ENCODE data around the gene CELA2A.
"Not testable (repeated sequence)": the region's sequence is repeated elsewhere in the genome, so short reads cannot be mapped to it uniquely, and the experiment has no call there.

The CELA2A gene

DNA sequence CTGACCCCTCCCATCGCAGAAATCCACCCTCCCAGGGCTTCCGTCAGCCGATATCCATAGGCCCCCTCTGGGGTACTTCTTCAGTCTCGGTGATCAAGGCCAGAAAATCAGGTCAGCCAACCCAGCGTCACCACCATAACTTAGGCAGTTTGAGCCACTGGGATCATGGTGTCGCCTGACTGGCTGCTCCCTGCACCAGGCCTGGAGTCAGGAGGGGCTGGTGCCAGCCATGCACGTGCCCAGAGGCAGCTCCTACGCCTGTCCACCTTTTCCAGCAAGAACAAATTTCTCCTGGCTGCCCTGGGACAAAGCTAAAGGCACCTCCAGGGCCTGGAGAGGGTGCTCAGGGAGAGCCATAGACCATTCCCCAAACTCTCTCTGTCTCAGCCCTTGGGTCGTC is 23.1 kb upstream of the CELA2A start:
- no peaks in the 10 kb centered on the region for H3K4me1 ChIP-seq (ENCODE audit: control insufficient read depth, insufficient read depth, low read length, poor library complexity, severe bottlenecking)
- H3K27ac ChIP-seq (ENCODE audit: insufficient read depth, low read length, poor library complexity, severe bottlenecking): no peak overlapping the region
- H3K4me3 ChIP-seq (ENCODE audit: insufficient read depth, low read depth, low read length, poor library complexity, severe bottlenecking): no peak overlapping the region
- no peaks in the 10 kb centered on the region for H3K9me3 ChIP-seq (ENCODE audit: control insufficient read depth, low read length)
- no peaks in the 10 kb centered on the region for H3K27me3 ChIP-seq (replicated peaks; ENCODE audit: control insufficient read depth, insufficient read depth, low read length, poor library complexity, severe bottlenecking)
- peaks cover 15% of the 10 kb centered on the region for H3K36me3 ChIP-seq (ENCODE audit: control insufficient read depth, insufficient read depth, low read length)
- no peak for DNase-seq

DNA sequence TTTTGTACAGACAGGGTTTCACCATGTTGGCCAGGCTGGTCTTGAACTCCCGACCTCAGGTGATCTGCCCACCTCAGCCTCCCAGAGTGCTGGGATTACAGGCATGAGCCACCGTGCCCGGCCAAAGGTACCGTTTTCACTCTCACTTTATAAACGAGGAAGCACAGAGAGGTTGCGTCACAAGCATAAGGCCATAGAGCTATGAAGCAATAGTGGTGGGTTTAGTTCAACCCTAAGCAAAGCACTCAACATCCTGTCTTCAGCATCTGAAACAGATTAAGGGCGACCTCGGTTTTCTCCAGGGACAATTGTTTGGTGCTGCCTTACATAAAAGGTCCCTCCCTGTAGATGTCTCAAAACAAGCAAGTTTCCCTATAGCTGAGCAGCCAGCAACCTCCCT is 21.8 kb upstream of the CELA2A start:
- not testable (repeated sequence) for DNase-seq; H3K9me3 ChIP-seq (ENCODE audit: control insufficient read depth, low read length); H3K36me3 ChIP-seq (ENCODE audit: control insufficient read depth, insufficient read depth, low read length); H3K27ac ChIP-seq (ENCODE audit: insufficient read depth, low read length, poor library complexity, severe bottlenecking); H3K27me3 ChIP-seq (replicated peaks; ENCODE audit: control insufficient read depth, insufficient read depth, low read length, poor library complexity, severe bottlenecking); H3K4me1 ChIP-seq (ENCODE audit: control insufficient read depth, insufficient read depth, low read length, poor library complexity, severe bottlenecking); H3K4me3 ChIP-seq (ENCODE audit: insufficient read depth, low read depth, low read length, poor library complexity, severe bottlenecking)

DNA sequence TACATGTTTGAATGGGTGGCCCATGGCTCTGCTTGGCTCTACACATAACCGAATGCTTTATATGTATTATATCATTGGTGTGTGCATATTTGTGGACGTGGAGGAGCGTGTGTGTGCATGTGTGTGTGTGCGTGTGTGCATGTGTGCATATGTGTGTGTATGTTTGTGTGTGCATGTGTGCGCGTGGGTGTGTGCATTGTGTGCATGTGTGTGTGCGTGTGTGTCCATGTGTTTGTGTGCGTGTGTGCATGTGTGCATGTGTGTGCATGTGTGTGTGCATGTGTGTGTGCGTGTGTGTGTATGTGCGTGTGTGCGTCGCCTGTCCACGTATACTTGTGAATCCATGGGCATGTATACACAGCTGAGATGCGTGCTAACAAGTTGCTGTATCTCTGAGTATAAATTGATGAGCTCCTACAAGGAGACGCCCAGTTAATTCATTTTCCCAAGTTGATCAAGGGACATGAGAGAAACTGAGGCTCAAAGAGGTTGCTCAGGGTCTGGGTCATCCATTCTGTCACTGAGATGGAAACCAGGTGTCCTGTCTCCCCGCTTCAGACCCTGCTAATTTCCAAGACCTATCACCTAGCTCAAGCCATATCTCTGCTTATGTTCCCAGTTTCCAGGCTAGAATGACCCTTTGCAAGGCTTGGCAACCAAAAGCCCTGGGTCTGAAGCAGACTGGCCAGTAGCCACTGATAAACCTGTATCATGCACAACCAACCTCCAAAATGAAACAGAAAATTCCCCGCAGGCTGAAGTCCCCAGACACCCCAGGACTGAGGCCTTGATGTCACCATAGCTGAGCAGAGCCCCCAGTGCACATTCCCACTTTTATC is 21.1 kb upstream of the CELA2A start:
- Histone ChIP-seq H3K4me1 (ENCODE audit: control insufficient read depth, insufficient read depth, low read length, poor library complexity, severe bottlenecking) (no peaks in the 10 kb centered on the region), H3K4me3 (ENCODE audit: insufficient read depth, low read depth, low read length, poor library complexity, severe bottlenecking) (no peak overlapping the region), H3K36me3 (ENCODE audit: control insufficient read depth, insufficient read depth, low read length) (no peaks in the 10 kb centered on the region), H3K27ac (ENCODE audit: insufficient read depth, low read length, poor library complexity, severe bottlenecking) (no peak overlapping the region), H3K27me3 (replicated peaks; ENCODE audit: control insufficient read depth, insufficient read depth, low read length, poor library complexity, severe bottlenecking) (no peaks in the 10 kb centered on the region), H3K9me3 (ENCODE audit: control insufficient read depth, low read length) (no peaks in the 10 kb centered on the region)
- DNase-seq: no peak

DNA sequence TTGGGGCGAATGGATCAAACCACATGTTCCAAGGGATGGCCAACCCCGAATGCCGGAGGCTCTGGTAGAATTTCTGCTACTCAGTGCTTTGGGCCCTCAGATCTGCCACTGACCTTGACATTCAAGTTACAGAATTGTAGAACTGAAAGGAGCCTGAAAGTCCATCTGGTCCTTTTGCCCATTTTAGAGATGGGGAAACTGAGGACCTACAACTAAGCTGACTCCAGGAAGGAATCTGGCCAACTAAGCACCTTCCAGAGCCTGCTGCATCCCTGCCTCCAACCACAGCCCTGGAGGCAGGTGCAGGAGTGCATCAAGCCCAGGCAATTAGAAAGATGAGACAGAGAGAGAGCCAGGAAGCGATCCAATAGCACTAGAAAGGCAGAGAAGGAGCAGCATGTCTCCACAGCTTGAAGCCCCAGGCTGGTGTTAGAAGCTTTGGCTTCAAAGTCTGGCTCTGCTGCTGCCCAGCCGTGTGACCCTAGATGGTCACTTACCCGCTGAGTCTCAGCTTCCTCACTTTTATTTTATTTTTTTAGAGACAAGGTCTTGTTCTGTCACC is 19.6 kb upstream of the CELA2A start:
- no peak overlapping the region for H3K4me3 ChIP-seq (ENCODE audit: insufficient read depth, low read depth, low read length, poor library complexity, severe bottlenecking)
- no peaks in the 10 kb centered on the region for H3K36me3 ChIP-seq (ENCODE audit: control insufficient read depth, insufficient read depth, low read length)
- H3K9me3 ChIP-seq (ENCODE audit: control insufficient read depth, low read length): no peaks in the 10 kb centered on the region
- H3K27me3 ChIP-seq (replicated peaks; ENCODE audit: control insufficient read depth, insufficient read depth, low read length, poor library complexity, severe bottlenecking): no peaks in the 10 kb centered on the region
- DNase-seq: no peak
- no peaks in the 10 kb centered on the region for H3K4me1 ChIP-seq (ENCODE audit: control insufficient read depth, insufficient read depth, low read length, poor library complexity, severe bottlenecking)
- H3K27ac ChIP-seq (ENCODE audit: insufficient read depth, low read length, poor library complexity, severe bottlenecking): no peak overlapping the region

DNA sequence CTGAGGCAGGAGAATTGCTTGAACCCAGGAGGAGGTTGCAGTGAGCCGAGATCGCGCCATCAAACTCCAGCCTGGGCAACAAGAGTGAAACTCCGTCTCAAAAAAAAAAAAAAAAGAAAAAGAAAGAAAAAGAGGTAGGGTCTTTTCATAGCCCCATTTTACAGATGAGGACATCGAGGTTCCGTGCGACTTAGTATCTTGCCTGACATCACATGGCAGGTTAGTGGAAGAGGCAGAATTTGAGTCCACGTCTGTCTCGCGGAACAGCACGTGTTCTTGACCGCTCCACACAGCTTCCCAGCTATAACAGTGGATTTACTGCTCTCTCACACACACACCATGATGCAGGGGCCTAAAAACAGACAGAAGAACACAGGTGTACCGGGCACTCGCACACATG is 17.2 kb upstream of the CELA2A start:
- Histone ChIP-seq H3K9me3 (ENCODE audit: control insufficient read depth, low read length) (no peaks in the 10 kb centered on the region), H3K27me3 (replicated peaks; ENCODE audit: control insufficient read depth, insufficient read depth, low read length, poor library complexity, severe bottlenecking) (no peaks in the 10 kb centered on the region), H3K4me1 (ENCODE audit: control insufficient read depth, insufficient read depth, low read length, poor library complexity, severe bottlenecking) (no peaks in the 10 kb centered on the region)

DNA sequence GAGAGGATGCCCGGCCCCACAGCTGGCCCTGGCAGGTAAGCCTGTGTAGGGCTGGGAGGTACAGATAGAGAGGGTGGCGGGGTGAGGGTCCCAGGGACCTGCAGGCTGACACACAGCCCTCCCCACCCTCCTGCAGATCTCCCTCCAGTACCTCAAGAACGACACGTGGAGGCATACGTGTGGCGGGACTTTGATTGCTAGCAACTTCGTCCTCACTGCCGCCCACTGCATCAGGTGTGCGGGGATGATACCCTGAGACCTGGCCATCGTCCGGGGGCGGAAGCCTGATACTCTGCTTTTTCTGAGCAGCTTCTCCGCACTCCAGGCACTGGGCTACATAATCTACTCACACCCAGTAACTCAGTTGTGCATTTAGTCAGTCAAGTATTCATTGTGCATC is 16.2 kb upstream of the CELA2A start:
- Histone ChIP-seq H3K27ac (ENCODE audit: insufficient read depth, low read length, poor library complexity, severe bottlenecking) (no peak overlapping the region), H3K4me1 (ENCODE audit: control insufficient read depth, insufficient read depth, low read length, poor library complexity, severe bottlenecking) (no peaks in the 10 kb centered on the region), H3K27me3 (replicated peaks; ENCODE audit: control insufficient read depth, insufficient read depth, low read length, poor library complexity, severe bottlenecking) (no peaks in the 10 kb centered on the region), H3K9me3 (ENCODE audit: control insufficient read depth, low read length) (no peaks in the 10 kb centered on the region), H3K36me3 (ENCODE audit: control insufficient read depth, insufficient read depth, low read length) (no peaks in the 10 kb centered on the region), H3K4me3 (ENCODE audit: insufficient read depth, low read depth, low read length, poor library complexity, severe bottlenecking) (no peak overlapping the region)
- DNase-seq: no peak

More for the DNA sequence above, 17.2 kb upstream of the CELA2A start:
- no peak for DNase-seq
- Histone ChIP-seq H3K36me3 (ENCODE audit: control insufficient read depth, insufficient read depth, low read length) (no peaks in the 10 kb centered on the region), H3K27ac (ENCODE audit: insufficient read depth, low read length, poor library complexity, severe bottlenecking) (no peak overlapping the region), H3K4me3 (ENCODE audit: insufficient read depth, low read depth, low read length, poor library complexity, severe bottlenecking) (no peak overlapping the region)

DNA sequence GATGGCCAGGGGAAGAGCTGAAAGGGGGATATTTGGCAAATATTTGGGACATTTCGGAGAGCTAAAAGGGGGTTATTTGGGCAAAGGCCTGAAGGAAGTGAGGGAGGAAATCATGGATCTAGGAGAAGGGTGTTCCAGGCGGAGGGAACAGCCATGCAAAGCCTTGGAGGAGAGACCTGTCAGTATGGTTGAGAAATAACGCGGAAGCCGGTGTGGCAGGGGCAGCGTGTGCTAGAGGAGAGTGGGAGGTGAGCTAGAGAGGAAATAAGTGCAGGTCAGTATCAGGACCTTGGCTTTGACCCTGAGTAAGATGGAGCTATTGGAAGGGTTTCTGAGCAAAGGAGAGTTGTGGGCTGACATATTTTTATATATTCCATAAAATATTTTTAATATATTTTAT is 15.3 kb upstream of the CELA2A start:
- no peak overlapping the region for H3K4me3 ChIP-seq (ENCODE audit: insufficient read depth, low read depth, low read length, poor library complexity, severe bottlenecking)

DNA sequence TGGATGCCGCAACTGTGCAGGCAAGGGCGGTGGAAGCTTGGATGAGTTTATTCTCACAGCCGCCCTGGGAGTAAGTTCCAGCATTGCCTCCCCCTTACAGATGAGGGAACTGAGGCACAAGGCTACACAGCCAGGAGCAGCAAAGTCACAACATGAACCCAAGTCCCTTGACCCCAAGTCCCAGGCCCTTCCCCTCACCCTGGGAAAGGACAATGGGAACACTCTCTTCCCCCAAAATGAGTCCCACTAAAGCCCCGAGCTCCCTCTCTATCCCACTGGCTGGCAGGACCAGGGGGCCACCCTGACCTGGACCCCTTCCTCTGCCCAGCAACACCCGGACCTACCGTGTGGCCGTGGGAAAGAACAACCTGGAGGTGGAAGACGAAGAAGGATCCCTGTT is 14.4 kb upstream of the CELA2A start:
- Histone ChIP-seq H3K9me3 (ENCODE audit: control insufficient read depth, low read length) (no peaks in the 10 kb centered on the region), H3K4me1 (ENCODE audit: control insufficient read depth, insufficient read depth, low read length, poor library complexity, severe bottlenecking) (no peaks in the 10 kb centered on the region), H3K27ac (ENCODE audit: insufficient read depth, low read length, poor library complexity, severe bottlenecking) (no peak overlapping the region), H3K27me3 (replicated peaks; ENCODE audit: control insufficient read depth, insufficient read depth, low read length, poor library complexity, severe bottlenecking) (no peaks in the 10 kb centered on the region), H3K36me3 (ENCODE audit: control insufficient read depth, insufficient read depth, low read length) (no peaks in the 10 kb centered on the region), H3K4me3 (ENCODE audit: insufficient read depth, low read depth, low read length, poor library complexity, severe bottlenecking) (no peak overlapping the region)
- DNase-seq: no peak

More for the DNA sequence above, 15.3 kb upstream of the CELA2A start:
- no peak for DNase-seq
- Histone ChIP-seq H3K9me3 (ENCODE audit: control insufficient read depth, low read length) (no peaks in the 10 kb centered on the region), H3K27me3 (replicated peaks; ENCODE audit: control insufficient read depth, insufficient read depth, low read length, poor library complexity, severe bottlenecking) (no peaks in the 10 kb centered on the region), H3K27ac (ENCODE audit: insufficient read depth, low read length, poor library complexity, severe bottlenecking) (no peak overlapping the region), H3K4me1 (ENCODE audit: control insufficient read depth, insufficient read depth, low read length, poor library complexity, severe bottlenecking) (no peaks in the 10 kb centered on the region), H3K36me3 (ENCODE audit: control insufficient read depth, insufficient read depth, low read length) (no peaks in the 10 kb centered on the region)

DNA sequence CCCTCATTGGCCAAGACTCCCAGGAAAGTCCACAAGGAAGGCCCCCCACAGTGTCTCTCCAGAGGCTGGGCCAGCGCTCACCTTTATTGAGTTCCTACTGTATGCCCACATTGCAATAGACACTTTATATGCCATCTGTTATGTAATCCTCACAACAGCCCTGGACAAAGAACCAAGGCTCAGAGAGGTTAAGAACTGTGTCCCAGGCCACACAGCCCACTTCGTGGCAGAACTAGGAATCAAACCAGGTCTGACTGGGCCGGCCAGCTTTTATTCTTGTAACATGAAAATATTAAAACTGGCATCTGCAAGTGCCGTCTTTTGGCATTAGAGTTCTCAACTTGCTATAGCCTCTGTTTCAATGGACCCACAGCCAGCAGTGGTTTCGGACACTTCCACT is 13.8 kb upstream of the CELA2A start:
- Histone ChIP-seq H3K36me3 (ENCODE audit: control insufficient read depth, insufficient read depth, low read length) (no peaks in the 10 kb centered on the region), H3K27me3 (replicated peaks; ENCODE audit: control insufficient read depth, insufficient read depth, low read length, poor library complexity, severe bottlenecking) (no peaks in the 10 kb centered on the region), H3K9me3 (ENCODE audit: control insufficient read depth, low read length) (no peaks in the 10 kb centered on the region), H3K27ac (ENCODE audit: insufficient read depth, low read length, poor library complexity, severe bottlenecking) (no peak overlapping the region), H3K4me3 (ENCODE audit: insufficient read depth, low read depth, low read length, poor library complexity, severe bottlenecking) (no peak overlapping the region), H3K4me1 (ENCODE audit: control insufficient read depth, insufficient read depth, low read length, poor library complexity, severe bottlenecking) (no peaks in the 10 kb centered on the region)
- DNase-seq: no peak

DNA sequence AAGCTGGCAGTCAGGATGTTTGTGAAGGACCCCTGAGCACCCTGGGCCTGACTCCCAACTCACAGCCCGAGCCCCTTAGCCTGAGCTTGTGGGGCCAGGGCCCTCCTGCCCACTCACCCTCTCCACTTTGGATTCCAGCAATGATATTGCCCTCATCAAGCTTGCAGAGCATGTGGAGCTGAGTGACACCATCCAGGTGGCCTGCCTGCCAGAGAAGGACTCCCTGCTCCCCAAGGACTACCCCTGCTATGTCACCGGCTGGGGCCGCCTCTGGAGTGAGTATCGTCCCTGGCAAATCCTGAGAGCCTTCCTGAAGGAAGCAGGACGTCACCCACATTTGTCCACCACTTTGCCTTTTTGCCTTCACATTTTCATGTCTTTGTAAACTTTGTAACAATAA is 13.3 kb upstream of the CELA2A start:
- H3K36me3 ChIP-seq (ENCODE audit: control insufficient read depth, insufficient read depth, low read length): no peaks in the 10 kb centered on the region
- no peaks in the 10 kb centered on the region for H3K4me1 ChIP-seq (ENCODE audit: control insufficient read depth, insufficient read depth, low read length, poor library complexity, severe bottlenecking)
- no peaks in the 10 kb centered on the region for H3K27me3 ChIP-seq (replicated peaks; ENCODE audit: control insufficient read depth, insufficient read depth, low read length, poor library complexity, severe bottlenecking)
- H3K4me3 ChIP-seq (ENCODE audit: insufficient read depth, low read depth, low read length, poor library complexity, severe bottlenecking): no peak overlapping the region
- no peak for DNase-seq
- no peak overlapping the region for H3K27ac ChIP-seq (ENCODE audit: insufficient read depth, low read length, poor library complexity, severe bottlenecking)
- H3K9me3 ChIP-seq (ENCODE audit: control insufficient read depth, low read length): no peaks in the 10 kb centered on the region
